HG03064 (cell line): ENCODE data around the gene OSBPL9.

ENCODE experiments used
- ATAC-seq: cut with Tn5 transposase; IDR thresholded peaks from one replicate; pipeline ENCODE4 v1.9.1; 2021; ENCODE audit warnings: low read depth; ENCODE audit not compliant: unreplicated experiment

OSBPL9 gene

DNA sequence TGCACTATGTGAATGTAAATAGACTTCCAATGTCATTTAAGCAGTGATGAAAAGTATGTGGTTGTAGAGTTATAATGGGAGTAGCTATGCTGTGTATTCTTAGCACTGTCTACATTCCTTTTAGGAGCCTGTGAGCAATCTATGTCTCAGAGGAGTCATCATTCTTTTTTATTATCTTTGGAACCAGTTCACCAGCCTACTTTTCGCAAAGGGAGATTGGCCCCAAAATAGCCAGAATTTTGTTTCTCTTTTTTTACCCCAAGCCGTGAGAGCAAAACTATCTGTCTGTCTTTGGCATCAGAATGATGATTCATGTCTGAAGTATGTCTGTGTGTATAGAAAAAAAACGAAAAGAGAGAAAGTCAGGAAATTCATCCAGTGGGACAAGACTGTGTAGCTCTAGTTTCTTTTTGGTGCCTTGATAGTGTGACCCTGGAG lies 44.2 kb downstream of the OSBPL9 start:
- ATAC-seq, result no peak

DNA sequence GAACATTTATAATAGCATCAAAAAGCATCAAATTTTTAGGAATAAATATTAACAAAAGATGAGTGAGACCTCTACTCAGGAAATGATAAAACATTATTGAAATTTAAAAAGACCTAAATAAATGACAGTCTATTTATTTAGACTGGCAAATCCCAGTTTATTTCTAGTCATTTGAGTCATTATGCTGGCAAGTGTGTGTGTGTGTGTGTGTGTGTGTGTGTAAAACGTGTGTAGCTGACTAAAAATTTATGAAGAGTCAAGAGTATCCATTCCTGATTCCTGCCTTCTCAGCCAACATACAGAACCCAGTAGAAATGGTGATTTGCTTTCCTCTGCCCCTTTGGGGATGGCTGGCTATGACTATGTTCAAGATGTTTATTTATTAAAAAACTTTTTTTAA lies 46.2 kb downstream of the OSBPL9 start:
- no peak for ATAC-seq

DNA sequence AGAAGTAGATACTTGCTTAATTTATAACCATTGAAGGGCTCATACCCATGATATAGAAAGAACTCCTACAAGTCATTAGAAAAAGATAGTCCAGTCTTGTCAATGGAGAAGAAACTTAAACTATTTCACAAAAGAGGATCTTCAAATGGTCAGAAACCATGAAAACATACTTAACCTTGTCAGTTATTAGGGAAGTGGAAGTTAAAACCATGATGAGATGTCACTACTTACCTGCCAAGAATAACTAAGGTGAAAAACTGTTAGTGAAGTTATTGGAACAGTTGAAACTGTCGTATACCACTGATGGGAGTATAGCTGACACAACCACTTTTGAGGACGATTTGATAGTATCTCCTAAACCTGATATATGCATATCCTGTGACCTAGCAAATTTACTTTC lies 46.8 kb downstream of the OSBPL9 start:
- no peak for ATAC-seq

DNA sequence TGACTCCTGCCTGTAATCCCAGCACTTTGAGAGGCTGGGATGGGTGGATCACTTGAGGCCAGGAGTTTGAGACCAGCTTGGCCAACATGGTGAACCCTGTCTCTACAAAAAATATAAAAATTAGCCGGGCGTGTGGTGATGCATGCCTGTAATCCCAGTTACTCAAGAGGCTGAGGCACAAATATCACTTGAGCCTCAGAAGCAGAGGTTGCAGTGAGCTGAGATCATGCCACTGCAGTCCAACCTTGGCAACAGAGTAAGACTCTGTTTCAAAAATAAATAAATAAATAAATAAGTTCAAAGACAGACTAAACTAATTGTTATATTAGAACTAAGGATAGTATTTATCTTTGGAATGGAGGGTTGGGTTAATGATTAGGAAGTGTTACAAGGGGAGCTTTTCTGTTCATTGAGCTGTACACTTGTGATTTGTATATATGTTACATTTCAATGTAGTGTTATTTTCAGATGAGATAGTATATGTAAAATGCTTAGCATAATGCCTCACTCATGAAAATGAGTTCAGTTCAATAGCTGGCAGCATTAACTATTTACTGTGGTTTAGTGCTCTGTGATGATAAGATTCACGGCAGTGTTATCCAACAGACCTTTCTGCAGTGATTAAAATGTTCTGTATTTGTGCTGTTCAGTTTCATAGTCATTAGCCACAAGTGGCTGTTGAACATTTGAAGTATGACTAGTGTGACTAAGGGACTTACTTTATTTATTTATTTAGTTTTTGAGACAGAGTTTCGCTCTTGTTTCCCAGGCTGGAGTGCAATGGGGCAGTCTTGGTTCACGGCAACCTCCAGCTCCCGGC lies 47.7 kb downstream of the OSBPL9 start:
- ATAC-seq, result no peak

DNA sequence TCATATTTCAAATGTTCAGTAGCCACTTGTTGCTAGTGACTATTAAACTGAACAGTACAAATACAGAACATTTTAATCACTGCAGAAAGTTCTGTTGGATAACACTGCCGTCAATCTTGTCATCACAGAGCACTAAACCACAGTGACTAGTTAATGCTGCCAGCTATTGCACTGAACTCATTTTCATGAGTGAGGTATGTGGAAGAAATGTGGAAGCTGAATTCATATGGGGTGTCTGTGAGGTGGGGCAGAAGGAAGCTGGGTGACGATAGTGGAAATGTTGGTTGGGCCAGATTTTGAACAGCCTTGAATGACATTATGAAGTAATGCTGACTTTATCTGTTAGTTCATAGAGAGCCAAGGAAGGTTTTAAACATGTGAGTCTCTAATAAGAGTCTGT lies 49.6 kb downstream of the OSBPL9 start:
- ATAC-seq, result no peak

DNA sequence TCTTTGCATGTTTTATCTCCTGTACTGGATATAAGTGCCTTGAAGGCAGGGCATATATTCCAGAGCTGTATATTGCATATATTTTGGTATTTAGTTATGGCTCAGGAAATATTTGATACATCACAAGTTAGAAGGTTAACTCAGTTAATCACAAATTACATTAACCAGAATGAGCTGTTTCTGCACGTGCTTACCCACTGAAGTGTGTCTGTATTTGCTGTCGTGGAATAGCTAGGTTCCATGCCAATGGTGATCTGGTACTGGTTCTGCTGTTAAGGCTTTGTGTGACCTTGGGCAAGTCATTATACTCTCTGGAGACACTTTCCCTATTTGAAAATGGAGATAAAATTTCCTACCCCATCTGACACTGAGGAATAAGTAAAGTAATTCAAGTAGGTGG lies 50.7 kb downstream of the OSBPL9 start:
- no peak for ATAC-seq

DNA sequence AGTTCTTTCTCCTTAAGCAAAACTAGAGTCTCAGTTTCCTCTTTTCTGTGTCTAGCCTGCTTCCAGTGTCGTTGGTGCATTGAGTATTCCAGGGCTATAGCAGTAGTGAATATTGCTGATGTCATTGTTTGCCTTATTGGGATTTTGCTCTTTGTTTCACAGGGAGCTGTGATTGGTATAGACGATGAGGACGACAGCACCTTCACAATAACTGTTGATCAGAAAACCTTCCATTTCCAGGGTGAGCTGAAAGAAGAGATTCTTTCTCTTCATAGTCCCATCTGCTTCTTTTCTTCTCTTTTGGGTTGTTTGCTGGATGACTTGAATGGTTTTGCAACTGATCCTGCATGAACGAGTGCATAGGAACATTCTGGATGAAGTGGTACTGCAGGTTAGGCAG lies 52.4 kb downstream of the OSBPL9 start:
- ATAC-seq, result no peak

DNA sequence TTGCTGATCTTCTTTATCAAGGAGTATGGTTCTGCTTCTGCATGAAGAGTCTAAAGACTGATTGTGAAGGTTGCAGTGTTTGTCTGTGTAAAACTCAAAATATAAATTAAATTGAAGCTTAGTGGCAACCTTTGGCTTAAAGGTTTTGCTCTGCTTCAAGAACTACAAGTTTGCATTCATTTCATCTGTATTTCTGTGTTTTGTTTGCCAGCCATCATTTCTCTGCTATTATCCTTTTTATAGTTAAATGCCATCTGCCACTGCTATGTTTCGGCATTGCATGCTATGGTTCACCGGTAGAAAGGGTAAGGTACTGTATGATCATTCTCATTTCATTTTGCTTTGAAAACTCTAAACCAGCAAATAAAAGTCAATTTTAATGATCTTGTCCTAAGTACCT lies 52.9 kb downstream of the OSBPL9 start:
- no peak for ATAC-seq

DNA sequence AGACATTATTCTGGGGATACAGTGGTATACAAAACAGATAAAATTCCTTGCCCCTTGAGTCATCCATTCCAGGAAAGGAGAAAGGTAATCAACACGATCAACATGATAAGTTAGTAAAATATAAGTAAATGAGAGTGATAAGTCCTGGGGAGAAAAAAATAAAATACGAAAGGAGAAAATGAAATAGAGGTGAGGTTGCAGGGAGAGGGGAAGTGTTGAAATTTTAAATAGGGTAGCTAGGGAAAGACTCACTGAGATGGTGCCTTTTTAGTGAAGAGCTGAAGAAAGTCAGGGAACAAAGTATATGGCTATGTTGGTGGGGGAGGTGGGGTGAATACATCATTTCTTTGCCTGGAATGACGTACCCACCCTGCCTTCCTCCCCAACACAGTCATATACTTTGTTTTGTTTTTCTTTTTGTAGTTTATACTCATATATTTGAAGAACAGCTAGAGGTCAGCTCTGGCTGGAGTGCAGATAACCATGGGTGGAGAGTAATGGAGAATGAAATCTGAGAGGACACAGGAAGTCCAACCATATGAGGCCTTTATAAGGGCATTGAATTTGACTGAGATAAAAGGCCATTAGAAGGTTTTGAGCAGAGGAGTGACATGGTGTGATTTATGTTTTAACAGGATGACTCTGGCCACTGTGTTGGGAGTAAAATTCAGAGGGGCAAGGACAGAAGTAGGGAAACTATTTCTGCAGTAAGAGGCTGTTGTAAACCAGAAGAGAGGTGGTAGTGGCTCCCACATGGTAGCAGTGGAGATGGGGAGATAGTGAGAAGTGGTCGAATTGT lies 54.8 kb downstream of the OSBPL9 start:
- no peak for ATAC-seq

DNA sequence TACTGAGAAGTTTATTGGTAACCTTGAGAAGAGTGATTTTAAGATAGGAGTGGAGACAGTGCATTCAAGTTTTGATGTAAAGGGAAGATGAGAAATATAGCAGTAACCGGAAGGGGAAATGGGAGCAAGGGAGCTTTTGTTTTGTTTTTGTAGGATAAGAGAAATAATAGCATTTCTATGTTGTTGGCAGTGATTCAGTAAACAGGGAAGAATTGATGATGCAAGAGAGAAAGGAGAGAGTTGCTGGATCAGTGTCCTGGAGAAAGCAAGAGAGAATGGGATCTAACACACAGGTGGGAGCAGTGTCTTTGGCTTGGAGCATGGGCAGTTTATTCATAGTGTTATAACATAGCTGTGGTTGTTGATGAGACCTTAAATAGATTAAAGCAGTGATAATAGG lies 56.4 kb downstream of the OSBPL9 start:
- ATAC-seq, result no peak

DNA sequence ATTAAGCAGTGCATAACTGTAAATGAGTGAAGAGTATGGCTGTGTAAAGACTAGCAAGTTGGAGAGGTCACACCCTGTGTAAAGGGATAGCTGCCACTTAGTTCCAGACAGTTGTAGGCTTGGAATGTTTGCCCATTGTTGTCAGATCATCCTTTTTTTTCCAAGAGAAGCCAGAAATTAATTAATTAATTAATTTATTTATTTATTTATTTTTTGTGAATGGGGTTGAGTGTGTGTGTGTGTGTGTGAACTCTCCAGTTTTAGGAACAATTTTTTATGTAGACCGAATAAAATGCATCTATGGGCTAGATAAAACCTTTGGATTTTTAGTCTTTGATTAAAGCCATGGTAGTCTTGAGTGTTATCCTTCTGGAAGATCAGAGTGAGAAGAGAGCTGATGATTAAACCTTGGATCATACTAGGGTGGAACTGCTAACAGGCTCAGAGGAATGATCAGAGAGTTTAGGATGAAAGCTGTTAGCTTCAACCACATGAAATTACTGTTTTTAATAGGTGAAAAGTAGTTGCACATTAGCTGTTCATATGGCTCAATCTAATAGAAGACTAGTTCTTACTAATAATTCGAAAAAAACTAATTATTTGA lies 58.4 kb downstream of the OSBPL9 start:
- no peak for ATAC-seq

DNA sequence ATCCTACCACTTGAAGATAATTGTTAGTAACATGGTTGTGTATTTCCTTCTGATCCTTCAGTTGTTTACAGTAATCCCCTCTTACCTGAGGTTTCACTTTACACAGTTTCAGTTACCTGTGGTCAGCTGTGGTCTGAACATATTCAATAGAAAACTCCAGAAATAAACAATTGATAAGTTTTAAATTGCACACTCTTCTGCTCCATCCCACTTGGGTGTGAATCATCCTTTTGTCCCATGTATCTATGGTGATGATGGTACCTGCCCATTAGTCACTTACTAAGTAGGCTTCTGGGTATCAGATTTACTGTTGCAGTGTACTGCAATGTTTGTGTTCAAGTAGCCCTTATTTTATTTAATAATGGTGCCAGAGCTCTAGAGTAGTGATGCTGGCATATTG lies 62.5 kb downstream of the OSBPL9 start:
- no peak for ATAC-seq

DNA sequence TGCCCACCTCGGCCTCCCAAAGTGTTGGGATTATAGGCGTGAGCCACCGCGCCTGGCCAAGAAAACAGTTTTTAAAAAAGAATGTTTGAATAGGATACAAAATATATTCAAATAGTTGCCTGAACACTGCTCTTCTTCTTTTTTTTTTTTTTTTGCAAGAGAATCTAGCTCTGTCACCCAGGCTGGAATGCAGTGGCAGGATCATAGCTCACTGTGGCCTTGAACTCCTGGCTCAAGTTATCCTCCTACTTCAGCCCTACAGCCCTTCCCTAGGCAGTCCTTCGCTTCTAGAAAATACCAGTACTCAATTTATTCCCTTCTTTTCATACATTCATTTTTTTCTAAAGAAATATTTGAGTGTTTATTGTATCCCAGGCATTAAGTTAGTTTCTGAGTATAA lies 67.9 kb downstream of the OSBPL9 start:
- no peak for ATAC-seq

DNA sequence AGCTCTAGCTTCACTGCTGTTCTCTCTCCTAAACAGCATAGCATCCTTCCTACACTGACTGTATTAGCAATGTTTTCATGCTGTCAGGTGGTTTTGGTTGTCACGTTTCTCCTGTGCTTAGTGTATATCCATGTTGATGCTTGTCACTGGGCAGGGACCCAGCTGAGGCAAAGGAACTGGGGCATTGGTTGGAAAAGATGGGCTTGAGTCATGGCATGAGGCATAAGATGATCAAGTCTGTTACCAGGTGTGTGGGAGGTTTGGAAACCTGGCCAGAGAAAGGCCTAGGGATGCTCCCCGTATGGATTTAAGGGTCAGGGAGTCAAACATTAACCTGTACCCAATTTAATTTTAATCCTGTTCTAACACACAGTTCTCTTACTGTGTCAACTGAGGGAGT lies 69.6 kb downstream of the OSBPL9 start:
- ATAC-seq, result no peak

DNA sequence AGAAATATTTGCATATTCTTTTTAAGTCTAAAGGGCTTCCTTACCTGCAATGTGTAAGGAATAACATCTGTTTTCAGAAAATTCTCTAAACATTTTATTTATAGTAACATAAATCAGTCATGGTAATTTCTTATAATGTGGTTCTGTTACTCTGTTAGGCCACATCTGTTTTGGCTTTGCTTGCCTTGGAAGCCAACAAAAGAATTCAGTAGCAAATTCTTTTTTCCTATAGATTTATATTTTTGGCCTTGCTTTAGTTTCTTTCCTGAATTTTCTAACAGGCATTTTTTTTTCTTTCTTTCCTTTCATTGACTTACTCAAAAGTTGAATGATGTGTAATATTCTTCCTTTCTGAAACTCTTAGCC lies 72.2 kb downstream of the OSBPL9 start:
- no peak for ATAC-seq

DNA sequence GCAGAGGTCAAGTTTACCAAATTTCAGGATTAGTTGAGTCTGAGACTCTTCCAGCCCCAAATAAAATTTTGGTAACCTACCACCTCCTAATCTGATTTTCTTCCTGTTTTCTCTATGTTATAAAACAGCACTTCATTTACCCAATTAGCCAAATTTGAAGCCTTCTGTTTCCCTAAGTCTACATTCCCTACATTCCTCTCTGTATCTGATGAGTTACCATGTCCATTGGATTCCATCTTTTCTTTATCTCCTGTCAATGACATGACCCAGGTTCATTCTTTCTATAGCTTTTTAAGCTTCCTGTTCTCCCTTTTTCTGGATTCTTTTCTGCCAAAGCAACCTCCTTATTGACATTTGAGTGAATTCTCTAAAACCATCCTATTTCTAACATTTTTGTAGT lies 72.8 kb downstream of the OSBPL9 start:
- ATAC-seq, result no peak

DNA sequence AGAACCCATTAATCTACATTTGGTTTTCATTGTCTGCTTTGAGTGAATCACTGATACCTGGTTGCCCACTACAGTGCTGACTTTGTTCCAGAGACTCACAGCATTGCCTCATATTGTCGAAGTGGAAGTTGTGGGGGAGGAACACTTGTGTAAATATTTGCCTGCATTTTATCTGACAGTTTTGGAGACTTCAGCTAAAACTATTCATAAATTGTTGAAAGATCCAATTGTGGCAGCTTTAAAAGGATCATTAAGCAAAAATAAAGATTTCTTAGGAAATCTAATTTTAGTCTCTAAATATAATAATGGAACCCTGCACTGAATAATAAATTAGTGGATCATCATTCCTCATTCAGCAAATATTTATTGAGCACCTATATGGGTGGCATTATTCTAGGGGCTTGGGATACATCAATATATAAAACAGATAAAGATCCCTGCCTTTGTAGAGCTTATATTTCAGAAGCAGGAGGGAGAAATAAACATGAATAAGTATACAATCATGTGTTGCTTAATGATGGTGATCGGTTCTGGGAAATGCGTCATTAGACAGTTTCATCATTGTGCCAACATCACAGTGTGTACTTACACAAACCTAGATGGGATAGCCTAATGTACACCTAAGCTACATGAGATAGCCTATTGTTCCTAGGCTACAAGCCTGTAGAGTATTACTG lies 73.5 kb downstream of the OSBPL9 start:
- ATAC-seq, result no peak

DNA sequence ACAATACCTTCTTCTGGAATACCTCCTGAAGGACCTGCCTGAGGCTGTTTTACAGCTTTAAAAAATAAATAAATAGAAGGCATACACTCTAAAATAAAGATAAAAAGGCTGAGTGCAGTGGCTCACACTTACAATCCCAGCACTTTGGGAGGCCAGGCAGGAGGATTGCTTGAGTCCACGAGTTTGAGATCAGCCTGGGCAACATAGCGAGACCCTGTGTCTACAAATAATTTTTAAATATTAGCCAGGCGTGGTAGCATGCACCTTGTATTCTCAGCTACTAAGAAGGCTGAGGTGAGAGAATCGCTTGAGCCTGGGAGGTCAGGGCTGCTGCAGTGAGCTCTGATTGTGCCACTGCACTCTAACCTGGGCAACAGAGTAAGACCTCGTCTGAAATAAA lies 75.0 kb downstream of the OSBPL9 start:
- no peak for ATAC-seq

DNA sequence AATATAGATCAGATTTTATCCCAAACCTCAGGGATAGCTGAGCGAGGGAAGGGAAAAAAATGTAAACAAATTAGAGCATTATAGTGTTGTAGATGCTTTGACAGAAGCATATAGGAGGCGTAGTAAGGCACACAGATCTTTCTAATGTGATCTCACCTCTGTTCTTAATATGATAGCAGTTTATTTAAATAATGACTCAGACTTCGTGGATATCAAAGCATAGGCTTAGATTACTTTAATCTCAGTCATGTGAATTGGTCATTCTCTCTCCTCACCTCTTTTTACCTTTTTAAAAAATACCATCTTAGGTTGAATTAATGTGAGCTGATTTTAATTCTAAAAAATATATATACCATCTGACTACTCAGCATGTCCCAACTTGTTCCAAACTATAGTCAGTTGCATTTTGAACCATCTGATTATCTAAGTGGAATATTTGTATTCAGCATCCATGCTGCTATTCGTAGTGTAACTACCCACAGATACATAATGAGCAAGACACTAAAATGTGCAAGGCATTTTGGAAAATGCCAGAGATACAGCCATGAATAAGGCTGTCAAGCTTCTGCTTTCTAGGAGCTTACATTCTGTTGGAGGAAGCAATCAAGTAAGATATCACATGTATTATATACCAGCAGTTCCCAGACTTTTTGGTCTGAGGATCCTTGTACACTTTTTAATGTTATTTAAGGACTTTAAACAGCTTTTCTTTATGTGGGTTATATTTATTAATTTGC lies 76.7 kb downstream of the OSBPL9 start:
- no peak for ATAC-seq

DNA sequence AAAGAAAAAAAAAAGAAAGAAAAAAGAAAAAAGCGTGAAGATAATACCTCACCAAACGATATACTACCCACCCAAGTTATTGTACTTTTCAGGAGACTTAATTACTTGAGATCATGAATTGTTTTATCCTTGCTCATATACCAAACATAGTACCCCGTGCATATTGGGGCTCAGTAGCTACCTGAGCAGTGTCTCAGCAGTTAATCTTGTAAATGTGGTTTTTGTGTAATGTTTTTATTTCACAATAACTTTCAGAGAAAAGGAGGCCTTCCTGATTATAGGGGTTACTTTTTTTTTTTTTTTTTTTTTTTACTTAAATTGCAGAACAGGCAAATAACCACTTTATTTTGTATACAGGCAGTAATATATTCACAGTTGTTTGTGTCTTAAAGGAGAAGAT lies 80.3 kb downstream of the OSBPL9 start:
- ATAC-seq, result no peak
